Adipocyte (in vitro differentiated cells): Measurements from ENCODE around the gene ZNF180.

Source experiments
- DNase-seq: peaks from one replicate; pipeline ENCODE4 v3.0.0-alpha.2; 2015; ENCODE audit warnings: low read depth
- H3K27me3 ChIP-seq: replicated peaks from 2 replicates; pipeline ENCODE4 v1.7.0; 2013; ENCODE audit warnings: mild to moderate bottlenecking, low read length, moderate library complexity; ENCODE audit not compliant: control insufficient read depth, insufficient read depth
- H3K36me3 ChIP-seq: 2 replicates; pipeline ENCODE4 v1.7.0; 2013; ENCODE audit warnings: low read length, mild to moderate bottlenecking, moderate library complexity; ENCODE audit not compliant: control insufficient read depth, insufficient read depth, severe bottlenecking
- H3K4me1 ChIP-seq: 2 replicates; pipeline ENCODE4 v1.7.0; 2013; ENCODE audit warnings: mild to moderate bottlenecking, low read length, moderate library complexity; ENCODE audit not compliant: control insufficient read depth, insufficient read depth
- H3K4me3 ChIP-seq: 2 replicates; pipeline ENCODE4 v1.7.0; 2013; ENCODE audit warnings: mild to moderate bottlenecking, low read length, moderate library complexity
- H3K9ac ChIP-seq: 2 replicates; pipeline ENCODE4 v1.7.0; 2013; ENCODE audit warnings: mild to moderate bottlenecking, low read length, moderate library complexity
- H3K9me3 ChIP-seq: 2 replicates; pipeline ENCODE4 v1.7.0; 2013; ENCODE audit warnings: mild to moderate bottlenecking, low read length, moderate library complexity; ENCODE audit not compliant: control insufficient read depth

ZNF180 gene

GRCh38 chr19:44529536-44529935, 29.2 kb upstream of the ZNF180 start, which contains the start of gene CEACAM20:
CEACAM20 (minus strand) TSS chr19:44529675; CDS start chr19:44529509, 166 bp downstream.
- no peak within 1 kb of the TSS for H3K9ac ChIP-seq
- no peaks in the 10 kb centered on the region for H3K9me3 ChIP-seq
- no peaks in the 10 kb centered on the region for H3K36me3 ChIP-seq
- no peak for DNase-seq
- H3K4me3 ChIP-seq: no peak within 1 kb of the TSS
- H3K4me1 ChIP-seq: no peaks in the 10 kb centered on the region
- H3K27me3 ChIP-seq: peaks cover 9% of the 10 kb centered on the region

- Histone ChIP-seq H3K9ac (no peak overlapping the region), H3K9me3 (peaks cover 4% of the 10 kb centered on the region), H3K4me1 (no peaks in the 10 kb centered on the region), H3K27me3 (peaks cover 9% of the 10 kb centered on the region), H3K36me3 (no peaks in the 10 kb centered on the region), H3K4me3 (no peak overlapping the region)
- no peak for DNase-seq
Measured at GRCh38 chr19:44527554-44527953, 27.2 kb upstream of the ZNF180 start.

- Histone ChIP-seq H3K36me3 (no peaks in the 10 kb centered on the region), H3K9ac (no peak overlapping the region), H3K4me3 (no peak overlapping the region), H3K4me1 (no peaks in the 10 kb centered on the region), H3K27me3 (peaks cover 8% of the 10 kb centered on the region), H3K9me3 (peaks cover 4% of the 10 kb centered on the region)
- DNase-seq: no peak
Measured at GRCh38 chr19:44525721-44526430, 25.6 kb upstream of the ZNF180 start.

- no peaks in the 10 kb centered on the region for H3K36me3 ChIP-seq
- H3K9ac ChIP-seq: no peak overlapping the region
- no peak overlapping the region for H3K4me3 ChIP-seq
- H3K27me3 ChIP-seq: peaks cover 6% of the 10 kb centered on the region
- H3K4me1 ChIP-seq: no peaks in the 10 kb centered on the region
- peaks cover 4% of the 10 kb centered on the region for H3K9me3 ChIP-seq
- no peak for DNase-seq
Measured at GRCh38 chr19:44521370-44521769, 21.0 kb upstream of the ZNF180 start.

GRCh38 chr19:44517146-44517545, 16.8 kb upstream of the ZNF180 start:
- Histone ChIP-seq H3K9me3 (no peaks in the 10 kb centered on the region), H3K4me1 (no peaks in the 10 kb centered on the region), H3K27me3 (no peaks in the 10 kb centered on the region), H3K4me3 (no peak overlapping the region), H3K9ac (no peak overlapping the region), H3K36me3 (no peaks in the 10 kb centered on the region)
- no peak for DNase-seq

GRCh38 chr19:44515907-44516306, 15.6 kb upstream of the ZNF180 start:
- DNase-seq: no peak
- Histone ChIP-seq H3K9ac (no peak overlapping the region), H3K4me1 (no peaks in the 10 kb centered on the region), H3K36me3 (no peaks in the 10 kb centered on the region), H3K4me3 (no peak overlapping the region), H3K27me3 (no peaks in the 10 kb centered on the region), H3K9me3 (no peaks in the 10 kb centered on the region)

- Histone ChIP-seq H3K9me3 (no peaks in the 10 kb centered on the region), H3K27me3 (no peaks in the 10 kb centered on the region), H3K4me1 (no peaks in the 10 kb centered on the region), H3K4me3 (no peak overlapping the region), H3K36me3 (no peaks in the 10 kb centered on the region), H3K9ac (no peak overlapping the region)
- no peak for DNase-seq
Measured at GRCh38 chr19:44515031-44515430, 14.7 kb upstream of the ZNF180 start.

GRCh38 chr19:44512326-44513298, 12.3 kb upstream of the ZNF180 start:
- no peaks in the 10 kb centered on the region for H3K9me3 ChIP-seq
- no peak overlapping the region for H3K4me3 ChIP-seq
- H3K36me3 ChIP-seq: no peaks in the 10 kb centered on the region
- peak; percentile 49 for DNase-seq
- no peak overlapping the region for H3K9ac ChIP-seq
- H3K4me1 ChIP-seq: no peaks in the 10 kb centered on the region
- H3K27me3 ChIP-seq: no peaks in the 10 kb centered on the region

GRCh38 chr19:44509478-44509877, 9.2 kb upstream of the ZNF180 start:
- no peaks in the 10 kb centered on the region for H3K36me3 ChIP-seq
- H3K9me3 ChIP-seq: peaks cover 7% of the 10 kb centered on the region
- no peaks in the 10 kb centered on the region for H3K4me1 ChIP-seq
- H3K27me3 ChIP-seq: no peaks in the 10 kb centered on the region
- H3K9ac ChIP-seq: no peak overlapping the region
- DNase-seq: no peak
- no peak overlapping the region for H3K4me3 ChIP-seq

- Histone ChIP-seq H3K9me3 (peaks cover 25% of the 10 kb centered on the region), H3K4me1 (peaks cover 9% of the 10 kb centered on the region), H3K36me3 (peaks cover 24% of the 10 kb centered on the region), H3K27me3 (no peaks in the 10 kb centered on the region), H3K4me3 (peak overlapping the region; percentile 99), H3K9ac (peak overlapping the region; percentile 90)
- no peak for DNase-seq
Measured at GRCh38 chr19:44499559-44499958, 763 bp downstream of the ZNF180 start.

- Histone ChIP-seq H3K27me3 (no peaks in the 10 kb centered on the region), H3K9me3 (peaks cover 31% of the 10 kb centered on the region), H3K9ac (no peak overlapping the region), H3K4me3 (peak overlapping the region; percentile 99), H3K36me3 (peaks cover 30% of the 10 kb centered on the region), H3K4me1 (peaks cover 9% of the 10 kb centered on the region)
- DNase-seq: no peak
Measured at GRCh38 chr19:44498988-44499387, 1.3 kb downstream of the ZNF180 start.
